HK-2 (cell line): ENCODE measurements around the gene GLDN.

Experiments used
- DNase-seq: peaks from one replicate; pipeline ENCODE4 v3.0.0-alpha.2; 2018; ENCODE audit not compliant: unreplicated experiment

GLDN gene

DNA sequence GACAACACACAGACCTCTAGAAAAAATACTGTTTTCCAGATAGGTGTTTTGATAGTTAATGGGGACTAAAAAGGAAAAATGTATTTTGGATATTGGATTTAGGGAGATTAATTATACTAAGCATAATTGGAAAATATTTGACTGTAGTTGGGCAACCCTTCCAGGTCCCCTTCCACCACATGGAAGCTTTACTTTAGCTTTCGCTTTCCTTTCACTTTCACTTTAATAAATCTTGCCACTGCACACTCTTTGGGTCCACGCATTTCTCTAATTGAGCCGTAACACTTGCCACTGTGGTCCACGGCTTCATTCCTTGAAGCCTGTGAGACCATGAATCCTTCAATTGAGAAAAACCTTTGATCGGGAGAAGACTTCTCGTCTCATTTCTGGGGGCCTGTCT, 15.5 kb downstream of the GLDN start:
- DNase-seq, result no peak

DNA sequence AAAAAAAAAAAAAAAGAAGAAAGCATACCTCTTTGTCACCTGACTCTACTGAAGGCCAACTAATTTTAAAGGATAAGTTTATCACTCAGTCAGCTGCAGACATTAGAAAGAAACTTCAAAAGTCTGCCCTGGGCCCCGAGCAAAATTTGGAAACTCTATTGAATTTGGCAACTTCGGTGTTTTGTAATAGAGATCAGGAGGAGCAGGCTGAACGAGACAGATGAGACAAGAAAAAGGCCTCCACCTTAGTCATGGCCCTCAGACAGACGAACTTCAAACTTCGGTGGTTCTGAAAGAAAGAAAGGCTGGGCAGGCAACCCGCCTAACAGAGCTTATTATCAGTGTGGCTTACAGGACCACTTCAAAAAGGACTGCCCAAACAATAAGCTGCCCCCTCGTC, 18.5 kb downstream of the GLDN start:
- DNase-seq, result no peak

DNA sequence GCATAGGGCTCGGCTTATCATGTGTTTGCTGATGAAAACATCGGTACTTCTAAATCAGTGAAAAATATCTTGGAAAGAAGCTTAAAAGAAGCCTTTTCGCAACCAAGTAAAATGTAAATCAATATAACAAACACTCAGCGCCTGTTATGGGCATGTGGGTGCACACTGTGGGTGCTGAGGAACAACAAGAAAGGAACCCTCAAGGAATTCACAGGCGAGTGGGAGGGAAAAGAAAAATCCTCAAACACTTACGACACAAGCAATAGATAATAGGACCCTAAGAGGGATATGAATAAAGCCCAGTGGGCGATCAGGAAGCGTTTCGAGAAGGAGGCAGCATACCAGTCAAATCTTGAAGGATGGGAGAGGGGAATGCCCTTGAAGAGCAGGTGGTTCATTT, 21.9 kb downstream of the GLDN start:
- no peak for DNase-seq

DNA sequence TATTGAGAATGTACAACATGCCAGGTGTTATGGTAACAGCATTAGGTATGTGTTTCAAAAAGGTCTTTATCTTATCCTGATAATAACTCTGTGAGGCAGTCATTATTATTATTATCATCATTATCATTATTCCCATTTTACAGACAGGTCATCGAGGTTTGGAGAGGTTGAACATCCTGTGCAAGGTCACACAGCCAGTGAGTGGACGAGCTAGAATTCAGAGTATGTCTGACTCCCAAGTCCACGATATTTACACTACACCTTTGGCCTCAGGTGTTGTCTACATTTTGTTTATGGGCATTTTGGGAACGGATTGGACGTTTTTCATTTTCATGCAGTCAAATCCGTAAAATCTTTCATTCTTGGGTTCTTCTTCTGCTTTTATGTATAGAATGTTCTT, 24.0 kb downstream of the GLDN start:
- no peak for DNase-seq

DNA sequence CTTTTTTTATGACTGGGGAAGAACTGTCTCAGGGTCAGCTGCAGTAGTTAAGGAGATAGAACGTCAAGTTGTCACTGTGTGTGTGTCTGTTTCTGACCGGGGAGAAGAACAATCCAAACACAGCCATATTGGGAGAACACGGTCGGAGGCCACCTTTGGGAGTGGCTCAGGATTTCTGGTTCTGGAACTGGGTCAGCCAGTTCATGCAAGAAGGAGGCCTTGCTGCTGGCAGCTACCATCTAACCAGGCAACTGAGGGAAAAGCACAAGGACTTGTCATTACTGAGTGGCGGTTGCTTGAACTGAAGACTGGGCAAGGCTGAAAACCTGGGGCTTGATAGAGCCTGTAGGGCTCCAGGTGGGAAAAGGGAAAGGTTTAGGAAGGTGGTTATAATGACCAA, 24.6 kb downstream of the GLDN start:
- no peak for DNase-seq

DNA sequence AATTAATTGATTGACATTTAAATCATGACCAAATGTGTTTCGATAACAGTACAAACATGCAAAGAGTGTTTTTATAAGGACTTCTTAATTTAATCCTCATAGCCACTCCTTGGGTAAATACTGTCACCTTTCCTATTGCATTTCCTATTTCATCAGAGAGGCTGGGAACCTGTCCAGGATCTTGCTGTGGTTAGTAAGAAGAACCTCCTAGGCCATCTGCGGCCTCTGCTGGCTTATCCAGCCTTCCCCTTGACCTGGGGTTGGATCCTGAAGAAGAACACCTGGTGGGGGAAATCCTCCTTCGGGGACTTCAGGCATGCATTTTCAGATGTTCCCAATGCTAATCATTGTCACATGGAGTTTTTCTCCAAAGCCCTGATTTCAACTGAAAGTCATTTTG, 25.5 kb downstream of the GLDN start:
- DNase-seq, result no peak

DNA sequence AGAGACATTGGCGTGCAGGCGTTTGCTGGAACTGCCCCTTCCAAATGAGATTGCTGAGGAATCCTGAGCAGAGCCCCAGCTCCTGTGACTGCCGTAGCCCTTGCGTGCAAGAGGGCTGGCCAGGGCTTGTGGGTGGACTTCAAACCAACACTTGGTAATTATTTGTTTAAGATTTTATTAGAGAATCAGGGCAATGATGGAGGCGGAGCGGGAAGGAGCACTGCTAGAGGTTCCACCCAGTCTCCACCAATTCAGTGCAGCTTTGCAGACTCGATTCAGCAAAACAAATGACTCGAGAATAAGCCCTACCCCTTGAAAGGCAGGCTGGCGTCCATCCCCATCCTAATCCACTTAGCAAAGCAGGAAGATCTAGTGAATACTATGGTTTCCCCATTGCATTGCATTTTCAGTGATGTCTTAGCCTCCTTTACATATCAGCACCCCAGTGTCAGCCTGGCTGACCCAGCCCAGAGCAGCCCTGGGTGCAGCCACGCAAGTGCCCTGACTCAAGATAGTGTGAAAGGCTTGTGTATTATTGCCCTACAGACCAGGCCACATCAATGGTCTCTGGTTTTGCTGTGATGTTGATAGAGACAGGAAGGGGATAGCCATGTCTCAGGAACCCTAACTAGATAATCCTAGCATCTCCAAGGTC, 26.0 kb downstream of the GLDN start:
- no peak for DNase-seq

DNA sequence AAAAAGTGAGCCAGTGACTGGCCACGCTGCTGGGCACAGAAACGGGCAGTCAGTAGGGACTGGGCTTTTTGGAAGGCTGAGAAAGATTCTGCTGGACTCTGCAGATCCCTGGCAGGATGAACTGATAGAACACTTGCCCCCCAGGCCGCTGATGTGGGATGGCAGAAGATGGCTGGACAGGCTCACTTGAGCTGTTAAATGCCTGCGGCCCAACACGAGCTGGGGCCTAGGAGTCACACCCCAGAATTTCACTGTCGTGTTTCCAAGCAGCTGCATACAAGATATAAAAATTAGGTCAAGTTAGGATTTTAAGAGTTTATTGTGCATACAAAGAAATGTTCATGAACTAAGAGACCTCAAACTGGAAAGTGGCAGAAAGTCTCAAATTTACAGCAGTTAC, 26.9 kb downstream of the GLDN start:
- DNase-seq, result no peak

DNA sequence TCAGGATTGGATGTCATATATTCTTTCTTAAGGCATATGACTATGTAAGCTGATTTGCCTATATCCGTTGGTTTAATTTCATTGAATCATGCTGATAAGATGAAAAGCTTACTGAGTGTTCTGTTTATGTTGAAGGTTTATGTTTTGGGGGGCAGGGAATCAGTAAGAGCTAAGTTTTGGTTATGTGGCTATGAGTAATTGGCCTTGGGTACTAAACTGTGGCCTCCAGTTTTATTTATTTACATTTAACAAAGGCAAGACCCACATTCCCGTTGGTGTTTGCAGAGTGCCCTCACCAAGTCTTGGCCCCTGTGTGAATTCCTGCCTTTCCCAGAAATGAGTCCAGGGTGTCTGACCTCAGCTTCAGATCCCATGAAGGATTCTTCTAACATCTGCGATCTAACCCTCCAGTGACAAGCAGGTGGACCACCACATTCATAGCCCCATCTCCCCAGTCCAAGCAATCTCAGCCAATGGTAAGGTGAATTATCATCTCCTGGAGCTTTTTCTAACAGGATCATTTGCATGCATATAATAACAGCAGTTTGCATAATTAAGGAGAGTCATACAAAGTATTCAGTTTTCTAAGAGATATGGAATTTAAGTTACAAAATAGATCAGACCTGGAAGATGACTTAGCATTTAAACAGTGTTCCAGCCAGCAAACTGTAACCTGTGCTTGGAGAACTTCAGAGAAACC, 27.4 kb downstream of the GLDN start:
- no peak for DNase-seq

DNA sequence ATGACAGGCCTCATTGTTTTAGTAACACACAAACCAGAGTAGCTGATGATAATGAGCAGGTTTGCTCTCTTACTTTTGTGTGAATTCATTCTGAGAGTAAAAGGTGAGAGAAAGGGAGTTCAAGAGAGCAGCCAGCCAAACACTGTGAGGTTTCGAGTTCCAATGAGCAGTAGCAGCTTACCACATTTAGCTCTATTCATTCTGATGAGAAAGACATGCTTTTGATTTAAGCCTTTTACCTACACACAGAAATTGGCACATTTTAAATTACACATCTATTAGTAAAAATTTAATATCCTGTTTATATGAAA, 28.0 kb downstream of the GLDN start:
- no peak for DNase-seq

DNA sequence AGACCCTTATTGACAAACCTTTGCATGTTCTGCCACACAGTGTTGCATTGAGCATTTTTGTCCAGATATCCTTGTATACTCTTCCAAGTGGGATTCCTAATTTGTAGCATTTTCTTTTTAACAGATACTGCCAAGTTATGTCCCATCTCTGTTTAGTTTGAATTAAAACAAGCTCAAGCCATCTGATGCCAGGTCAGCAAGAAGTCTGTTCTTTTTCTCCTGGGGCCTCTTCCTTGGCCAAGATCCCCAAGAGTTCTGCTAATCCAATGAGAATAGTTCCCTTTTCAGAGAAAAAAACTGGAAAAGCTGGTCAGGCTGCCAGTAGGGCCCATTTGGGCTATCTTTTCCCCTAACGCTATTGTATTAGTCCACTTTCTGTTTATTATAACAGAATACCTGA, 29.8 kb downstream of the GLDN start:
- DNase-seq, result no peak

DNA sequence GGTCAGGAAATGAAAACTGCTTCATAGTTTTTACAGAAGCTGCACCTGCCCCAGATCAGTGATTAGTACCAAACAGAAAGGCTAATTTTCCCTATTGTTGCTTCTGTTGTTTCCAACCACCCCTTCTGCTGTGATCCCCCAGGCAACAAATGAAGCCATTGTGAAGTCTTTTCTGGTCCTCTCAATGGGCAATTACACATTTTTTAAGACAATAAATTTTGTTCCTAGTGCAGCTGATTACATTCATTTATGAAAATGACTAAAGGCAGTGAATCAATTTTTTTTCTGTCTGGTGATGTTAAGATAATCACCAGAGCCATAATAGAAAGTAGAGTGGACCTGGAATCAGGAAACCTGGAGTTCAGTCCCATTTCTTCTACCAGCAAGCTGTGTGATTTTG, 32.7 kb downstream of the GLDN start:
- DNase-seq, result no peak

DNA sequence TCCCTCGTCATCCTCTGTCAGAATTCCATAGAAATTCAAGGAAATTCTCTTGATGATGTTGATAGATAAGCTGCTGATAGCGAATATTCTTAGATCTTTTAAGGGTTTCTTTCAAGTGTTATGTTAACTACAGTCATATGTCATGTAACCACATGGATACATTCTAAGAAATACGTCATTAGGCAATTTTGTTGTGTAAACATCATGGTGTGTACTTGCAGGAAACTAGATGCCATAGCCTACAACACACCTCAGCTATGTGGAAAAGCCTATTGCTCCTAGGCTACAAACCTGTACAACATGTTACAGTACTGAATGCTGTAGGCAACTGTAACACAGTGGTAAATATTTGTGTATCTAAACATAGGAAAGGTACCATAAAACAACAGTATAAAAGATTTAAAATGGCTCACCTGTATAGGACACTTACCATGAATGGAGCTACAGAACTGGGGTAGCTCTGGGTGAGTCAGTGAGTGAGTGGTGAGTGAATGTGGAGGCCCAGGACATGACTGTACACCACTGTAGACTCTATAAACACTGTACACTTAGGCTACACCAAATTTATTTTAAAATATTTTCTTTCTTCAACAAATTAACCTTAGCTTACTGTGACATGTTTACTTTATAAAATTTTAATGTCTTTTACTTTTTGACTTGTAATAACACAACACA, 34.6 kb downstream of the GLDN start:
- no peak for DNase-seq

DNA sequence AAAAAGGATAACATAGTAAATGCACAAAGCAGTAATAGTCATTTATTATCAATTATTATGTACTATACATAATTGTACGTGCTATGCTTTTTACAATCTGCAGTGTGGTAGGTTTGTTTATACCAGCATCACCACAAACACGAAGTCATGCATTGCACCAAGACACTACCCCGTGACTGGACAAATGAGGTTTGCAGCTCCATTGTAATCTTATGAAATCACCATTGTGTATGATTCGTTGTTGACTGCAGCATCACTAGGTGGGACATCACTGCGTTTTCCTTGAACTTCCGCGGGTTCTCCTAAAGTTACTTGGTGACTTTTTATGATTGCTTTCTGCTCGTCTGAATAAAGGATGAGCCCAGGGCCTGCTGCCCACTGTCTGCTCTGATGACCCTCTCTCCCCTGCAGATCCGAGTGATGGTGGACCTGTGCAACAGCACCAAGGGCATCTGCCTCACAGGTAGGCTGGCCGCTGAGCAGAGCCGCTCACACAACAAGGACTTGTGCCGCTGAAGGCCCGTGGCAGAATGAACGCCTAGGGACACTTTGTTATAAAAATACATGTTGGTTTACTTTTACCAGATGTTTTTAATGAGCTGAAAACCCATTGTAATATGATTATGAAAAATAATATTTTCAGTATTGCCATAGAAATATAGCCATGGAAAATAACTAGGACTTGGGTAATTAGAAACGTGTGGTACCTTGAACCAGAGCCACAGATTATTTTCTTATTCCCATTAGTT, 35.8 kb downstream of the GLDN start:
- DNase-seq, result no peak

DNA sequence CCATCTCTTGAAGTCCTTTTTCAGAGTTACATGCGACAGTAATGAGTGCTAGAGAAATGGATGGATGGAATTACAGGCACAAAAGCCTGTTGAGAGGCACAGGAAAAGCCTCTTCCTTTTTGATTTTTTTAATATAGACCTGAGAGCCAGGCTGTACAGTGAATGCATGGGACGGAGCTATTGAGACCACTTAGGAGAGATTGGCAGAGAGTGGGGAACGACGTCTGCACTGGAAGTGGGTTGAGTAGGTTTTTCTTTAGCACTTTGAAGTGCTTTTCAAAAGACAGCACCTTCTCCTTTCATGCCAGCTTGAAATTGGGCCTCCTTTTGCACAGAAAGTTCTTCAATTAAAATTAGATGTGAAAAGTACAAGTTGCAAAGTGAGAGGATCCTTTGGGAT, 37.0 kb downstream of the GLDN start:
- DNase-seq, result no peak

DNA sequence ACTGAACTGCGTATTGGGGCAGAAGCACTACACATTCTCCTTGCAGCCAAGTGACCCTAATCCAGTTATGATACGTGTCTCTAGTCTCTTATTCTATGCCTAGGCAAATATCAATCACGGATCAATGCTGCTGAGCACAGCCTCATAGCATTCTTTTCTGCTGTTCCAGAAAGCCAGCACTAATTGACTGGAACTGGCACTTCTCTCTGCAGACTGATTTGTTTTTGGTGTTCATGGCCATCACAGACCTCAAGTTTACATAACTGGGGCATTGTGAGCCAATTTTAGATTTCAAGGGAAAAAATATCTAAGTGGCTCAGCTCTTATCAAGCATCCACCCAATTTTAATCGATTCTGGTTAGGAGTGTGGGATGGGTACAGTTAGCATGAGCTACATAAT, 37.9 kb downstream of the GLDN start:
- DNase-seq, result no peak

DNA sequence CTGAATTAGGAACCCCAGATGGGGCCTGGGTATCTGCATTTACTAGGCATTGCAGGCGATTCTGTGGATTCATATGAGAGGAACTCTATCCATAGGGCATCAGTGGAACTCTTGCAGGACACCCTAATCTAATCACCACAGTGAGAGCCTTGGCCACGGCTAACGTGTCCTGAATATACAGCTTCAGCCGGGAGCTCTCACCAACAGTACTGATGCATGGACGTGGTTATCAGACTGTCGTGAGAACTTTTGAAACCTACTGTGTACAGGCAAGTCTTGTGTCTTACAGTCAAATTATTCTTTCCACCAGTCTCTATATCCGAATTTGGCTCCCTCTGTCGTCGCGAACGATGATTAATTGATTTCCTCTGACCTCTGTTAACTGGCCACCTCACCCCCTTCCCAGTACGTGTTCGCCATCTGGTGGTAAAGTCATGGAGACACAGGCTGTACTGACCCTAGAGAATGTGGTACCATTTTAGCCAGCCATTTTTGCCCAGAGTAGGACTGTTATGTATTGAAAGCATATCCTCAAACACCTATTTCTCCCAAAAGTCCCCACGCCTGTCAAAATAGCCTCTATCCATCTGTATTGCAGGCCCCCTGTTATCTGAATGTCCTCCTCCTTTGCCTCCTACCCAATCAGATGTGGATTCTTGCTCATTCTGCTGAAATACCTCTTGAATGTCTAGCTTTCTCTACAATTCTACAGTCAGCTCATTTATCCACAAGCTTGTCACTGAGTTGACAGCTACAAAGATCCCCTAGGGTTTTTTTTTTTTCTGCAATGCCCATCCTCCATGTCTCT, 39.7 kb downstream of the GLDN start:
- peak; percentile 31 for DNase-seq

DNA sequence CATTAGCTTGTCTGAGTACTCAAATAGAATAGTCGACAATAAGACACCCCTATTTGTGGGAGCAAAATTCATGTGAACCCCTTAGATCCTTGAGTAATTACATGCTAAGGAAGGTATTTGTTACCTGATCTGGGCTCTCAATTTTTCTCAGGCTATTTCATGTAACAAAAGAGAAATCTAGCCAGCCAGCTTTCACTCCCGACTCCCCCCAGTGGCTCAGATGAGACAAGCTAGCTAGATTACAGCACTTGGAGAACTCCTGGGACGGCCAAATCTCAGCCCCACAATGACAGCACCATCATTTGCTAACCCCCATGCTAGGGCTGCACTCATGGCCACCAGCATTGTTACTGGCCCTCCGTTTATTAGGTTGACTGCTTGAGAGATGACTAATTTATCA, 41.3 kb downstream of the GLDN start:
- no peak for DNase-seq

DNA sequence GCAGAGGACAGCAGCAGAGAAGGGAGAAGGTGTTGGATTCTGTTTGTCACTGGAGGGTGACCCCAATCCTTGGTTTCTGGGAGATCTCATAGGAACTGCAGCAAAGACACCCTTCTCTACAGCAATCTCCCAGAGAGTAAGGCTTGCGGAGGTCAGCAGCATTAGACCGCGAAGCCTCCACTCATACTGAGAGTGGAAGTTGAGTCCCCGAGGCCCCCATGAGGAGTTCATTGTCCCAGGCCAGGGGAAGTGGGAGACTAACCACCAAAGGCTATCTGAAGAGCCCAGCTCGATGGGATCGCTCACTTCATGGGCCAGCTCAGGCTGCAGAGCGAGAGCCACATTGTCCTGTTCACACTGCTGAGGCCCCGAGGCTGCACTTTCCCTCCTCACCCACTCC, 44.6 kb downstream of the GLDN start:
- no peak for DNase-seq

DNA sequence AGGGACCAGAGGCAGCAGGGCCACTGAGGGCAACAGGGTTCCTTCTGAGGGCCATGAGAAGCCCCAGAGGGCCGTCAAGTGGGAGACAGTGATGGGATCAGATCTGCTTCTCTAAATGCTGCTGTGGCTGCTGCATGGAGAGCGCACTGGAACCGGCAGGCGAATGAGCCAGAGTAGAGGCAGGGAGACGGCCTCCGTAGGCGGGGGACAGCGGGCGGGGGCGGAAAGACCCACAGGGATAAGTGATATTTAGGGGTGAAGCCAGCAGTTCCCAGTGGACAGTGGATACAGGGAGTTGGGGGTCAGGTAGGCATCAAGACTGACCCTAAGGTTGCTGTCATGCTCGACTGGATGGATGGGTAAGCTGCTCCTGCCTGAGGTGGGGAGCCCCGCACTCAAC, 45.0 kb downstream of the GLDN start:
- no peak for DNase-seq

DNA sequence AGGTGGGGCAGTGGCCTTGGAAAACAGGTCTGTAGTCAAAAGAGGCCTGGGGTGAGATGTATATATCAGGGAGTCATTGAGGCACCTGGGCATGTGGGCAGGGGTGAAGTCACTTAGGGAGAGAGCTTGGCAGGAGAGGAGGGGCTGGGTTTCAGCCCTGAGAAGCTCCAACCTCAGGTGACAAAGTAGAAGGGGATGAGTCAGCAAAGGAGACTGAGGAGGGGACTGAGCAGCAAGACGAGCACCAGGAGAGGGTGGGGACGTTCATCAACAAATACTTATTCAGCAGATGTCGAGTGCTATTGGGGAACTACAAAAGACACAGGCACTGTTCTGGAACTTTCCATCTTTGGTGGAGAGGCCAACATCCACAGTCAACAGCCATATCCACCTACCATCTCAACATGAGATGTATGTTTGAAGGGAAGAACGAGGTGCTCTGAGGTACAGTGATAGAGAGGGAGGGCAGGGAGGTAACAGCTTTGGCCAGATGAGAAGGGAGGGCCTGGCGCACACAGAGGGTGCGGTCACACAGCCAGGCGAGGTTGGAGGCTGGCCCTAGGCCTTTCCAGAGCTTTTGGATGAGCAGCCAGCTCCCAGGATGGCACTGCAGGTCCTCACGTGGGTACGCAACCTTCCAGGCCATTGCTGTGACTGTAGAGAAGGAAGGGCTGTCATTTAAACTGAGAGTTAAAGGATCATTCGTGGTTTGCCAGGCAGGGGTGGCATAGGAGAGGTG, 45.7 kb downstream of the GLDN start:
- no peak for DNase-seq
